HG03097 (cell line): Measurements from ENCODE around the gene UBE2D3.

Experiments used
- ATAC-seq: cut with Tn5 transposase; IDR thresholded peaks from one replicate; pipeline ENCODE4 v1.9.1; 2021; ENCODE audit not compliant: unreplicated experiment, low FRiP score

The UBE2D3 gene

GRCh38 chr4:102799816-102800215 is 27.5 kb downstream of the UBE2D3 start:
- ATAC-seq, result no peak

DNA sequence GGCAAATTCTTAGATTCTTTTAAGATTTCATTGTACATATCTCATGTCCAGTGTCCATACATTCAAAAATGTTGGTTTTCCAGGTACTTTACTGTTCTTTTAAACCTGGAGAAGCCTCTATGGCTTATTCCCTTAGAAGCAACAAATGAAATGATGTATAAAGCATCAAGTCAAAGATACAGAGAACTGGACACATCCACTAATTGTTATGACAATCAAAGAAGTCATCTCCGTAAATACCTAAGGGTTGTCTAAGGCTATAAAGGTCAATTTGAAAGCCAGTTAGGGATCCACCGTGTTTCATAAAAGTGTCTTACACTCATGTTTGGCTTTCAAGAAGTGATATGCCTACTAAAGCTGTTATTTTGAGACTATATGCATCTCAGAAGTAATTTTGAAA is 32.4 kb downstream of the UBE2D3 start:
- ATAC-seq, result no peak

DNA sequence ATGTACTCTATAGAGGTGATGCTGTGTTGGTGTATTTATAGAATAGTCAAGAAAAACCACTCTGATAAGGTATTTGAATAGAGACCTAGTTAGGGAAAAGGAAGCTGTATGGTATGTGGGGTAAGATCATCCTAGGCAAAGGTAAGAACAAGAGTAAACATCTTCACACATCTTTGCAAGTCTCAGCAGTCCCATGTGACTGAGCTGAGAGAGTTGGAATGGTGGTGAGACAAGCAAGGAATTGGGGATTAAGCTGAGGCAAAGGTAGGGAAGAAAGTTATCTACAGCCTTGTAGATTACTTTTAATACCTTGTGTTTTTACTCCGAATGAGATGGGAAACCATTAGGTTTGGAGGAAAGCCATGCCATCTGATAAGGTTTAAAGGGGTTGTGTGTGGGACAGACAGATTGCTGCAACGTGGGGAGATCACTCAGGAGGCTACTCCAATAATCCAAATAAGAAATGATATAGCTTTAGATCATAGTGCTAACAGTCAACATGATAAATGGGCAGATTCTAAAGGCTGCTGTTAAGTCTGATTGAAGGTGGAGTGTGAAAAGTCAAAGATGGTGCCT is 34.9 kb downstream of the UBE2D3 start:
- ATAC-seq, result no peak

GRCh38 chr4:102791318-102791835 is 36.0 kb downstream of the UBE2D3 start:
- ATAC-seq, result no peak

DNA sequence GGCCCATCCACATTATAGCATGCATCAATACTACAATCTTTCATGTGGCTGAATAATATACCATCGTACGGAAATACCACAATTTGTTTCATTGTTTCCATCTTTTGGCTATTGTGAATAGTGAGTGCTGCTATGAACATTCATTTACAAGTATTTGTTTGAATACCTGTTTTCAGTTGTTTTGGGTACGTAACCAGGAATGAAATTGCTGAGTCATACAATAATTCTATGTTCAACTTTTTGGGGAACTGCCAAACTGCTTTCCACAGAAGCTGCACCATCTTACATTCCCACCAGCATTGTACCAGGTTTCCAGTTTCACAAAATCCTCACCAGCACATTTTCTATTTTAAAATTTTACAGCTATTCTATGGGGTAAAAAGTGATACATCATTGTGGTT is 38.0 kb downstream of the UBE2D3 start:
- ATAC-seq, result no peak

DNA sequence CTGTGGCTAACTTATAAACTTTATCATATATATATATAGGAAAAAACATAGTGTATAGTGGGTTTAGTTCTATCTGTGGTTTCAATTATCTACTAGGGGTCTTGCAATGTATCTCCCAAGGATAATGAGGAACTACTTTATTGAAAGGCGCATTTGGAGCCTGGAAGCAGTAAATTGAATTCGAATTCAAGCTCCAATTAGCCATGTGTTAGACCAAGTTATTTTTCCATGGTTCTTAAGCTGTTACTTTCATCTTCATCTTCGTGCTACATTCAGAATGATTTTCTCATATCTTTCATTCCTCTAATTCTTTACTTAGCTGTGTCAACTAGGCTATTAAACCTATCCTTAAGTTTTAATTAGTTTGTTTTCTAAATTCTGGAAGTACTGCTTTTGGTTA is 39.4 kb downstream of the UBE2D3 start:
- no peak for ATAC-seq

GRCh38 chr4:102787096-102787881 is 40.1 kb downstream of the UBE2D3 start:
- no peak for ATAC-seq

- no peak for ATAC-seq
Measured at GRCh38 chr4:102786279-102786678, 41.1 kb downstream of the UBE2D3 start.

GRCh38 chr4:102783006-102783405 is 44.3 kb downstream of the UBE2D3 start:
- ATAC-seq, result no peak

GRCh38 chr4:102781570-102781969 is 45.8 kb downstream of the UBE2D3 start:
- ATAC-seq, result no peak

DNA sequence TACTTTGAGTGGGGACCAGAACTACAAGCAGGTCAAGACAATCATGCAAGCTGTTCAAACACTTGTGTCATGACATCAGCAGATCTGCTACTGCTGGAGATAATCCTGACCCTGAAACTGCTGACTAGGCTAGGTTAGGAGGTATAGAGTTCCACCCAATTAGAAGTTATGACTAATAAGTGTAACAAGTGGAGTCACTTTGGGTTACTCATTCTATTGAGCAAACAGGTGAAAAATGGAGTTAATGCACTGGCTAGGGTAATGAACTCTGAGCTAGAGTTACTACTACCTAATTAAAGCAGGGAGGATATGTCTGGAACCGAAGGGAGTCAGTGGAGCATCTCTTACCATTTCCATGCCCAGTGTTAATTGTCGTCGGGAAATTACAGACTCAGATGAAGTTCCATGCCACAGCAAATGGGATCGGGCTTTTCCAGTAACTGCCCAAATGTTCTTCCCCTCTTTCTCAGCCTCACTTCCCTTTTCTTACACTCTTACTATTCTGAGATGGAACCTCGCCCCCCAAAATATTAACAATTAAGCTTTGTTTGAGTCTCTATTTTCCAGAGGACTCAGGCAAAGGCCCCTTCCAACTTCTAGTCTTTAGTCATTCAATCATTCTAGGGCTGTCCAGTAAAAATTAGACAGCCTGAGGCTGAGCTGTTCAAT is 46.7 kb downstream of the UBE2D3 start:
- ATAC-seq, result no peak

DNA sequence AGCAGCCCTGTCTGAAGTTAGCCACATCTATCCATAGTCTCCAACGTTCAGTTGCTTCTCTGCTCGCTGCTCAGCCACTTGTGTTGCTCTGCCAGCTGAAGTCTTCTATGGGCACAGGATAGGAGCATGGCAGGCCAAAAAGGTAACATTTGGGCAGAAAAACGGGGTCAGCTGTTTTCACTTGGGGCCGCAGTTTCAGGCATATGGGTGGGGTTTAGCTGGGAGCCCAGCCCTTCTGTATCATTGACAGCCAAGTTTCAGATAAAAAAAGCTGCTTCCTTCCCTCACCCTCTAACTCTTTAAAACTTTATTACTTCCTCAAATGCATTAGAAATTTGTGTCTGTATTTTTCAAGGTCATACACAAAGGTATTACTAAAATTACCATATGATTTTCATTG is 48.1 kb downstream of the UBE2D3 start:
- no peak for ATAC-seq

- no peak for ATAC-seq
Measured at GRCh38 chr4:102778720-102779119, 48.6 kb downstream of the UBE2D3 start.

DNA sequence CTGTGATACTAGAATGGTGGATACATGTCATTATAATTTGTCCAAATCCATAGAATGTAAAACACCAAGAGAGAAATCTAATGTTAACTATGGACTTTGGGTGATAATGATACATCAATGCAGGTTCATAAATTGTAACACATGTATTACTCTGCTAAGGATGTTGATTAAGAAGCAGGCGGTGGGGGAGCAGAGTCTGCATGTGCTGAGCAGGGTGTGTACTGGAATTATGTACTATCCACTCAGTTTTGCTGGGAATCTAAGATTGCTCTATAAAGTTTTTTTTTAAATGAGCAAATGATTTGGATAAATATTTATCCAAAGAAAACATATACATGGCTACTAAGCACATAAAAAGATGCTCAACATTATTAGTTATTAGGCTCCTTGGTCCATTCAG is 51.5 kb downstream of the UBE2D3 start:
- no peak for ATAC-seq

GRCh38 chr4:102774254-102774653 is 53.1 kb downstream of the UBE2D3 start:
- ATAC-seq, result no peak

DNA sequence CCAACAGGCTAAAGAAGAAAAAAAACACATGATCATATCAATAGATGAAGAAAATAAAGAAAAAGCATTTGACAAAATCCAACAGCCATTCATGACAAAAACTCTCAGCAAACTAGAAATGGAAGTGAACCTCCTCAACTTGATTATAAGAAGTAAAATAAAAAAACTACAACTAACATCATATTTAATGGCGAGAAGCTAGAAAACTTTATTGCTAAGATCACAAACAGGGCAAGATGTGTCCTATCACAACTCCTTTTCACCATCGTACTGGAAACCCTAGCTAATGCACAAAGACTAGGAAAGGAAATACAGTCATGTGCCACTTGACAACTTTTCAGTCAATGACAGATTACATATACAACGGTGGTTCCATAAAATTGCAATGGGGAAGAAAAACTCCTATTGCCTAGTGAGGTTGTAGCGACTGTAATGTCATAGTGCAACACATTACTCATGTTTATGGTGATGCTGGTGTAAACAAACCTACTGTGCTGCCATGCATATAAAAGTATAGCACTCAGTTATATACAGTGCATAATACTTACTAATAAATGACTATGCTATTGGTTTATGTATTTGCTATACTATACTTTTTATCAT is 54.5 kb downstream of the UBE2D3 start:
- ATAC-seq, result no peak

DNA sequence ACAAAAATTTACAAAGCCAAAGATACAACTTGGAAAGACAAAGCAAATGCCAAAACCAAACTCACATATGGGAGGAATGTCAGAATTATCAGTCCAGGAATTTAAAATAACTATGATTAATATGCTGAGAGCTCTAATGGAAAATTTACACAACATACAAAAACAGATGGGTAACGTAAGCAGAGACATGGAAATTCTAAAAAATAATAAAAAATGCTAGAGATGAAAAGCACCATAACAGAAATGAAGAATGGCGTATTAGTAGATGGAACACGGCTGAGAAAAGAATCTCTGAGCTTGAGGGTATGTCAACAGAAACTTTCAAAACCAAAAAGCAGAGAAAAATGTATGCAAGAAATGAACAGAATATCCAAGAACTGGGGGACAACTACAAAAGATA is 62.5 kb downstream of the UBE2D3 start:
- no peak for ATAC-seq

GRCh38 chr4:102761906-102762305 is 65.4 kb downstream of the UBE2D3 start:
- ATAC-seq, result no peak

DNA sequence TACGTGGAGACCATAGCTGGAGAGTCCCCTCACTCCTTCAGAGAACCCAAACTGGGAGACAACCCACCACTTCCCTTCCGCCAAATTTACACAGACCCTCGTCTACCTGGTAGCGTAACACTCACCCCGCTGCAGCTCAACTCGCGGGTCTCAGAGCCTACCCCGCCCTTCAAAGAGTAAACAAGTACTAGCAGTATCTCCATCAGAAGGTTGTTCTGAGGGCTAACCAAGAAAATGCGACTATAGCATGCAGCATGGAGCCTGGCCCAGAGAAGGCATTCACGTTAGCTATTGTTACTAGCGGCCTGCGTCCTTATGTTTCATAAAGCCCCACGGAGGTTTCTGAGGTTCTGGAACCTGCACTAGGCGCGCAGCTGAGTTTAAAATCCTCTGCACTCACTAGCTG is 66.1 kb downstream of the UBE2D3 start:
- ATAC-seq, result peak; percentile 1

GRCh38 chr4:102760645-102761295 is 66.6 kb downstream of the UBE2D3 start, which contains the start of gene MANBA:
MANBA (minus strand) TSS chr4:102760968; CDS start chr4:102760894, 74 bp downstream.
- ATAC-seq, result peak; percentile 84
